GM12873 (cell line): ENCODE data around the gene HSP90AA1.

Experiments
- CTCF ChIP-seq: IDR thresholded peaks from 2 replicates; pipeline ENCODE4 v1.5.1; 2012; ENCODE audit warnings: low read depth, mild to moderate bottlenecking, moderate library complexity, low read length, control low read depth; ENCODE audit not compliant: insufficient read depth; ENCODE audit errors: missing control alignments

The HSP90AA1 gene

GRCh38 chr14:102047808-102048540 is 38.9 kb downstream of the HSP90AA1 start:
- no peak for TF ChIP-seq CTCF

GRCh38 chr14:102046337-102047278 is 40.2 kb downstream of the HSP90AA1 start:
- TF ChIP-seq CTCF: peak; percentile 35

- no peak for TF ChIP-seq CTCF
Observed at GRCh38 chr14:102044566-102044965, 42.3 kb downstream of the HSP90AA1 start.

- no peak for TF ChIP-seq CTCF
Observed at GRCh38 chr14:102043251-102044025, 43.4 kb downstream of the HSP90AA1 start.

- no peak for TF ChIP-seq CTCF
Observed at GRCh38 chr14:102042699-102043098, 44.1 kb downstream of the HSP90AA1 start.

GRCh38 chr14:102040153-102040552 is 46.7 kb downstream of the HSP90AA1 start:
- no peak for TF ChIP-seq CTCF
